ENCODE measurements around the gene HOXA2.

HOXA2 gene

GRCh38 chr7:27097686-27098577 is 4.6 kb downstream of the HOXA2 start:
- peak; percentile 64 for FAIRE-seq

- no peak for FAIRE-seq
Measured at GRCh38 chr7:27096768-27097514, 5.5 kb downstream of the HOXA2 start.

GRCh38 chr7:27095897-27096767 is 6.4 kb downstream of the HOXA2 start, which contains the start of gene HOXA1:
HOXA1 (minus strand) TSS chr7:27096000; CDS start chr7:27095912, 88 bp downstream.
- peak; percentile 84 for FAIRE-seq

GRCh38 chr7:27095050-27095896 is 7.2 kb downstream of the HOXA2 start:
- no peak for FAIRE-seq

- no peak for FAIRE-seq
Measured at GRCh38 chr7:27094304-27095049, 8.0 kb downstream of the HOXA2 start.

- FAIRE-seq = peak; percentile 15
Measured at GRCh38 chr7:27093184-27093895, 9.1 kb downstream of the HOXA2 start.

- FAIRE-seq = no peak
Measured at GRCh38 chr7:27092819-27093110, 9.7 kb downstream of the HOXA2 start.

- FAIRE-seq = no peak
Measured at GRCh38 chr7:27091941-27092818, 10.3 kb downstream of the HOXA2 start.

- FAIRE-seq = peak; percentile 34
Measured at GRCh38 chr7:27091105-27091504, 11.4 kb downstream of the HOXA2 start.

- FAIRE-seq = peak; percentile 58
Measured at GRCh38 chr7:27088002-27088922, 14.2 kb downstream of the HOXA2 start.

GRCh38 chr7:27083646-27084045 is 18.8 kb downstream of the HOXA2 start:
- FAIRE-seq = no peak

- FAIRE-seq = no peak
Measured at GRCh38 chr7:27082171-27082570, 20.3 kb downstream of the HOXA2 start.

GRCh38 chr7:27080844-27081436 is 21.5 kb downstream of the HOXA2 start:
- FAIRE-seq = no peak

GRCh38 chr7:27079234-27079975 is 23.1 kb downstream of the HOXA2 start:
- no peak for FAIRE-seq

- no peak for FAIRE-seq
Measured at GRCh38 chr7:27078616-27079233, 23.8 kb downstream of the HOXA2 start.

GRCh38 chr7:27073076-27073475 is 29.4 kb downstream of the HOXA2 start:
- no peak for FAIRE-seq

Measured in G401.6 (cell line).